Central memory CD8-positive, alpha-beta T cell (primary cell): ENCODE results near the gene NRF1.

ENCODE experiments used
- ATAC-seq: fragments of 150-1000 bp; cut with Tn5 transposase; replicated peaks from 2 replicates; pipeline ENCODE4 v1.10.0; 2022; ENCODE audit warnings: mild to moderate bottlenecking, moderate FRiP score, moderate number of reproducible peaks; ENCODE audit not compliant: poor library complexity, severe bottlenecking; ENCODE audit errors: extremely low read depth
- DNase-seq, 2 donors: peaks; one replicate each; pipeline ENCODE4 v3.0.0; 2021; ENCODE audit warnings: low spot score in 2 of 2
- H3K27ac Mint-ChIP-seq: one replicate; pipeline ENCODE4 v1.8.0; 2022; ENCODE audit warnings: low read depth, mild to moderate bottlenecking, moderate library complexity, mixed read lengths
- H3K27me3 Mint-ChIP-seq: one replicate; pipeline ENCODE4 v1.8.0; 2022; ENCODE audit warnings: mixed read lengths
- H3K36me3 Mint-ChIP-seq: one replicate; pipeline ENCODE4 v1.8.0; 2022; ENCODE audit warnings: mild to moderate bottlenecking, moderate library complexity, mixed read lengths; ENCODE audit not compliant: insufficient read depth
- H3K4me1 Mint-ChIP-seq: one replicate; pipeline ENCODE4 v1.8.0; 2022; ENCODE audit warnings: mixed read lengths
- H3K4me3 Mint-ChIP-seq: one replicate; pipeline ENCODE4 v1.8.0; 2022; ENCODE audit warnings: mild to moderate bottlenecking, moderate library complexity, mixed read lengths
- H3K9me3 Mint-ChIP-seq: one replicate; pipeline ENCODE4 v1.8.0; 2022; ENCODE audit warnings: mixed read lengths

NRF1 gene

GRCh38 chr7:129774359-129774758, 162.8 kb downstream of the NRF1 start:
- Mint-ChIP-seq H3K4me3 (no peak overlapping the region), H3K4me1 (no peaks in the 10 kb centered on the region), H3K27me3 (peaks cover 18% of the 10 kb centered on the region), H3K9me3 (no peaks in the 10 kb centered on the region), H3K36me3 (peaks cover 3% of the 10 kb centered on the region), H3K27ac (no peak overlapping the region)
- no peak for DNase-seq
- no peak for ATAC-seq

DNA sequence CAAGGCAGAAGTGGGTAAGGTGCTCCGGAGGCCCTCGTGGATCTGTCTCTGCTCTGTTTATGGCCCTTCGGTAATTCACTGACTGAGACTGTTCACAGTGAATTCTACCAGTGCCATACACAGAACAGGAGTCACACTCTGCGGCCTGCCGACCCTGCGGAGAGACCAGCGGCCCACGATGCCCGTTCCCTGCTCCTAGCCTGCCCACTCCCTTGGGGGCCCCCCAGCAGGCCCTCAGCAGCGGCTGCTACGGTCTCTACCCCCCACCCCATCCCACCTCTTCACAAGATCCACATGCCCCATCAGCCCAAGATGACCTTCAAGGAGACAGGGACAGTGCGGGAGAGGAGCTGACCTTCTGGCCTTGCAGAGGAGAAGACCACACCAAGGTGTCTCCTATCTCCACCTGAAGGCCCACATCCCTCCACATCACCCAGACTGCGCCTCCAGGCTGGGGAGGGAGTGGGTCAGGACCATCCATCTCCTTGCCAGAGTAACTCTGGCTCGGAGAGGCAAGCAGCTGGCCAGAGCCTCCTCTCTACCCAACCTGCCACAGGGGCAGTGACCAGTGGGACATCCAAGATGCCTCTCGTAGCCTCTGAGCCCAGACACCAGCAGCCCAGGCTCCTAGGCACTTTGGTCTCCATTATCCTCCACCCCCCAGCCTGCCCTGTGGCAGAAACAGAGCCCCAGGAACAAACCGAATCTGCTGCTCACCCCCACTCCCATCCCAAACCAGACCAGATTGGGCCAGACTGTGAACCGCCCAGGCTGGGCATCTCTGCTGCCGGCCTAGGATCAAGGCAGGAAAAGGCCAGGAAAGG, 163.6 kb downstream of the NRF1 start:
- no peak overlapping the region for H3K4me3 Mint-ChIP-seq
- no peaks in the 10 kb centered on the region for H3K4me1 Mint-ChIP-seq
- no peak for ATAC-seq
- H3K9me3 Mint-ChIP-seq = no peaks in the 10 kb centered on the region
- DNase-seq = no peak
- no peak overlapping the region for H3K27ac Mint-ChIP-seq
- H3K27me3 Mint-ChIP-seq = peaks cover 18% of the 10 kb centered on the region
- peaks cover 3% of the 10 kb centered on the region for H3K36me3 Mint-ChIP-seq

- ATAC-seq (no peak), DNase-seq (no peak)
- Mint-ChIP-seq H3K36me3 (peaks cover 3% of the 10 kb centered on the region), H3K4me1 (no peaks in the 10 kb centered on the region), H3K27ac (no peak overlapping the region), H3K27me3 (peaks cover 19% of the 10 kb centered on the region), H3K9me3 (no peaks in the 10 kb centered on the region), H3K4me3 (no peak overlapping the region)
These were observed 164.3 kb downstream of the NRF1 start for GRCh38 chr7:129775695-129776361.

DNA sequence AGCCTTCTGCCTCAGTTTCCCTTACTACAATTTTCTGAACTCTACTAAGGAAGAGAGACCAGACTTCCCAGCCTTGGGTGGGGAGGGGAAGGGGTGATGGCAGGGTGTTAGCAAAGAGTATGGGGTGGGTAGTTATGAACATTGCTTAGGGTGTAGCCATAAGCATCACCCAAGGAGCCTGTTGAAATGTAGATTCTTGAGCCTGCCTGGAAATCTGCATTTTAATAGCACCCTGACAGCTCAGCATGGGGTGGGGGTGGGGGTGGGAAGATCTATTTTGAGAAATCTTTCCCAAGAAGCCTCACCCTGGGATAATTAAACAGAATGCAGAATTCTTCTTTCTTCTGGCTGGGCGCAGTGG, 164.8 kb downstream of the NRF1 start:
- Mint-ChIP-seq H3K27me3 (peaks cover 24% of the 10 kb centered on the region), H3K36me3 (peaks cover 3% of the 10 kb centered on the region), H3K4me3 (no peak overlapping the region), H3K27ac (no peak overlapping the region), H3K4me1 (peaks cover 5% of the 10 kb centered on the region), H3K9me3 (no peaks in the 10 kb centered on the region)
- DNase-seq = no peak
- ATAC-seq = no peak

DNA sequence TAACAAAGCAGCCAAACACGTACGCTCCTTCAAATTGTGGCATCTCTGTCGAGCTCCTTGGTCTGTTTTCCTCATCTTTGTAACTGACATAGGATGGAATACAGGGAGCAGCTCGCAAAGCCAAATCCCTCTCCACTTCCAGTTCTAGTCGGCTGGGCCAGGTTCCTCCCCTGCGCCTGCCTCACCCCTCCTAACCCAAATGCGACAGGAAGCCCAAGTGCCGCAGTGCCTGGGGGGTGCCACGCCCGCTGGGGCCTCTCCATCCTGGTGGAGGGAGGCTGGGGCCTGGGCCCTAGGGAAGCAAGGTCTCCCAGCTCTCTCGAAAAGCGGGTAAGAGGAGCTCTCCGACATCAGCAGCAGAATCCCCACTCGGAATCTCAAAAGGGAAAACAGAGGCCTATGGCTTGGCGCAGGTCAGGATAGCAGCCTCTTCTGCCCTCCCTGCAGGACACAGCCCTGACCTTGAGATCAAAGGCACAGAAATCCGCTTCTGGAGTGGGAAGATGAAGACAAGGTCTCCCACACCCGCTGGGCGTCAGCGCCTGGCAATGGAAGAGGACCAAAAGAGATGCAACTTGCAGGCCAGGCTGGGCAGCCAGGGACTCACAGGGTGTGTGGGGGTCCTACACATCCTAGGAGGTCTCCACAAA, 165.8 kb downstream of the NRF1 start:
- peaks cover 9% of the 10 kb centered on the region for H3K4me1 Mint-ChIP-seq
- no peaks in the 10 kb centered on the region for H3K9me3 Mint-ChIP-seq
- ATAC-seq (no peak), DNase-seq (no peak)
- H3K4me3 Mint-ChIP-seq = no peak overlapping the region
- no peak overlapping the region for H3K27ac Mint-ChIP-seq
- peaks cover 34% of the 10 kb centered on the region for H3K27me3 Mint-ChIP-seq
- peaks cover 3% of the 10 kb centered on the region for H3K36me3 Mint-ChIP-seq

DNA sequence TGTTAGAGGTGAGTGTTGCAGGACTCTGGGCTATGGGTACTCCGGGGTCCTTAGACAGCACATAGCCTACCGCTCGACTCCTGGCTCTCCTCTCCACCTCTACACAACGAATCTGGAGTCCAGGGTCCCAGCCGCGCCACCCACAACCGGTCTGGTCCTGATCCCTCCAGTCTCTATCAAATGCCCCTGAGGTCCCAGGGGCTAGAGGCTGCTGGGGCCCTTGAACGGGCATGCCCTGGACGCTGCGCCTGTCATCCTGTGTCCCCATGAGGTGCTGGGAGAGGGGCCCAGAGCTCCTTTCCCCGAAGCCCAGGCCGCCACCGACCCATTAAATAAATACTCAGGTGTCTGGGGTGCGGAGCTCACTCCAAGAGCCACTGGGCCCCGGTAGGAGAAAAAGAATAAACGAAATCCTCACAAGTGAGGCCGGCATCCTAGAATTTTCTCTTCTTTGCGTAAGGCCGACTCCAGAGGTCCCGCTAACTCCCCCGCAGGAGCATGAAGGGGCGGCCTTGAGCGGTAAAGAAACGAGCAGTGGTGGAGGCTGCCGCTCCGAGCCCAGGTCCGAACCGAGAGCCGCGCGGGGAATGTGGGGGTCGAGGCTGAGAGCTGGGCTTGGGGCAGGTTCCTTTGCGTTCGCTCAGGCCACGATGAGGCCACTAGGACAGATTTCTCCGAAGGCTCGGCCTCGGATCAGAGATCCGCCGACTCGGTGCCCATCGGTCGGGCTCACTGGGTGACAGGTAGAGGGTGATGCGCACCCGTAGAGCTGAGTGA, 166.7 kb downstream of the NRF1 start:
- Mint-ChIP-seq H3K4me1 (peaks cover 18% of the 10 kb centered on the region), H3K4me3 (peak overlapping the region; percentile 60), H3K36me3 (peaks cover 7% of the 10 kb centered on the region), H3K9me3 (no peaks in the 10 kb centered on the region), H3K27me3 (peaks cover 43% of the 10 kb centered on the region), H3K27ac (no peak overlapping the region)
- ATAC-seq (no peak), DNase-seq (no peak)

- no peaks in the 10 kb centered on the region for H3K9me3 Mint-ChIP-seq
- DNase-seq (no peak), ATAC-seq (no peak)
- H3K36me3 Mint-ChIP-seq = peaks cover 7% of the 10 kb centered on the region
- no peak overlapping the region for H3K27ac Mint-ChIP-seq
- peaks cover 22% of the 10 kb centered on the region for H3K4me1 Mint-ChIP-seq
- peaks cover 50% of the 10 kb centered on the region for H3K27me3 Mint-ChIP-seq
- peak overlapping the region; percentile 60 for H3K4me3 Mint-ChIP-seq
These were observed 167.5 kb downstream of the NRF1 start for GRCh38 chr7:129778770-129779601.

DNA sequence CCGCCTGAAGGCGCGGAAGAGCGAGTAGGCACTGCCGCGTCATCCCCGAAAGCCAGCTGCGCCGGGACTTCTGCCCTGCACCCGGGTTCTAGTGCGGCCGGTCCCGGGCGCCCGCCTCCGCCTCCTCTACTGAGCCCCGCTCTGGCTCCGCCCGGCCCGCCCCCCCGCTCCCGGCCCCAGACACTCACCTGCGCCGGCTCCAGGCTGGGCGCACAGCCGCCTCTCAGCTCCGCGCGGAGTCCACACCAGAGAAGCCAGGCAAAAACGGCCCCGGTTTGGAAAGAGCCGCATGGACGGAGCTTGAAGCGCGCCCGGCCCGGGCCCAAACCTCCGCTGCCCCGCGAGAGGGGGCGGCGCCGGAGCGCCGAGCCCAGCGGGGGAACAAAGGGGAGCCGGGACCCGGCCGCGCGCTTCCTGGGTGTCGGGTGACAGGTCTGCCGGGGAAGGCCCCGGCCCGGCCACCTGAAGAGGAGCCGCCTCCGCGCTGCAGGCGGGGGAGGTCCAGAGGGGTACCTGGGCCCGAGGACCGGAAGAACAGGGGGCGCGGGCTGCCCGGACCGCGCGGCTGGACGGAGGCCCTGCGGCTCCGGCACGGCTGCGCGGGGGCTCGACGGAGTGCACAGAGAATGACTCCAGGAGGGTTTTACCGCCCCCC, 168.2 kb downstream of the NRF1 start:
- Mint-ChIP-seq H3K27me3 (peaks cover 53% of the 10 kb centered on the region), H3K4me3 (peak overlapping the region; percentile 85), H3K27ac (no peak overlapping the region), H3K36me3 (peaks cover 7% of the 10 kb centered on the region), H3K4me1 (peaks cover 22% of the 10 kb centered on the region), H3K9me3 (no peaks in the 10 kb centered on the region)
- ATAC-seq (peak; percentile 34), DNase-seq (no peak)

DNA sequence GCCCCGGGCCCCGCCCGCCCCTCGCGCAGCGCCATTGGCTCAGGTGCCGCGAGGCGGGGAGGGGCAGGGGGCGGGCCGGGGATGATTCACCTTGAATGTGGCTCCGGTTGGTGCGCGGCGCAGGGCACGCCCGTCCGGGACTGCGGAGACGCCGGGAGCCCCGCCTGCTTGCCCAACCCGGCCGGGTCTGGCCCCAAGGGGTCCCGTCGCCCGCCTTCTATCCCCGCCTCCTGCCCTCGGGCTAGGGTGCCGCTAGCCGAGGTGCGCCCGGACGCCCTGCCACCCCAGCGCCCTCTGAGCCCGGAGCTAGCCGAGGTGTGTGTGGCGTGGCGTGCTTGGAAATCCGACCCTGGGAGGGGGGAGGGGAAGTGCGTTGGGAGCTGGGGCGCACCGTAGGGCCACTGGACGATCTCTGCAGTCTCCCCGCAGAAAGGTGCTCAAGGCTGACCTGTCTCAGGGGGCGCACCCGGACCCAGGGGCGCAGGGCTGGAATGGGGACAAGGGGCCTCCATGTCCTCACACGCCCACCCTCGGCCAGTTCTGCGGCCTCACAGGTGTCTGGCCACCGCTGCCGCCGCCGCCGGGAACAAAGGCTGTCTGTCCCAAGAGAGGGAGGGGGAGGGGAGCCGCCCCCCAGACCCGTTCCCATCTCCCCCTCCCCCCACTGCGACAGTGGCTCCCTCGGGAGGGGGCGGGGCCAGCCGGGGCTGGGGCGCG, 168.9 kb downstream of the NRF1 start:
- peaks cover 26% of the 10 kb centered on the region for H3K4me1 Mint-ChIP-seq
- peaks cover 60% of the 10 kb centered on the region for H3K27me3 Mint-ChIP-seq

GRCh38 chr7:129780974-129781927, 169.7 kb downstream of the NRF1 start:
- no peak overlapping the region for H3K27ac Mint-ChIP-seq
- peaks cover 9% of the 10 kb centered on the region for H3K36me3 Mint-ChIP-seq
- DNase-seq (no peak), ATAC-seq (no peak)
- peak overlapping the region; percentile 85 for H3K4me3 Mint-ChIP-seq
- H3K4me1 Mint-ChIP-seq = peaks cover 34% of the 10 kb centered on the region
- H3K27me3 Mint-ChIP-seq = peaks cover 68% of the 10 kb centered on the region
- no peaks in the 10 kb centered on the region for H3K9me3 Mint-ChIP-seq

More for the DNA sequence above, 168.9 kb downstream of the NRF1 start:
- DNase-seq (no peak), ATAC-seq (peak; percentile 68)
- H3K27ac Mint-ChIP-seq = no peak overlapping the region
- H3K4me3 Mint-ChIP-seq = peak overlapping the region; percentile 85
- H3K36me3 Mint-ChIP-seq = peaks cover 7% of the 10 kb centered on the region
- H3K9me3 Mint-ChIP-seq = no peaks in the 10 kb centered on the region
